Prostate gland (tissue), 2 donors: ENCODE measurements around the gene CTNNA3. TPM values are rescaled to one million over a fixed set of nuclear protein-coding genes. Genes with fewer than 3 reads are reported as not detected.

Experiments used
- DNase-seq: peaks from one replicate; pipeline ENCODE4 v3.0.0-alpha.2; 2019; ENCODE audit warnings: low spot score
- H3K27ac ChIP-seq, 2 donors: fragments of 200-600 bp; sonication (generic); 2 replicates each; pipeline ENCODE4 v1.5.1; 2017 to 2019
- H3K27me3 ChIP-seq: fragments of 200-600 bp; sonication (generic); replicated peaks from 2 replicates; pipeline ENCODE4 v1.5.1; 2019; ENCODE audit not compliant: insufficient read depth
- H3K36me3 ChIP-seq, 2 donors: fragments of 200-600 bp; sonication (generic); 1 replicate in 1 of 2; 2 replicates in 1 of 2; pipeline versions ENCODE4 v1.5.1 to v1.8.1; 2017 to 2019
- H3K4me1 ChIP-seq: fragments of 200-600 bp; sonication (generic); replicated peaks from 2 replicates; pipeline ENCODE4 v1.5.1; 2019
- H3K4me3 ChIP-seq, 2 donors: fragments of 200-600 bp; sonication (generic); 2 replicates each; pipeline ENCODE4 v1.5.1; 2017 to 2019
- H3K9me3 ChIP-seq: fragments of 200-600 bp; sonication (generic); 2 replicates; pipeline ENCODE4 v1.5.1; 2017
- CTCF ChIP-seq, 4 experiments: fragments of 200-600 bp in 2 of 4; fragments of 450-650 bp in 2 of 4; sonication (generic) in 2 of 4; IDR thresholded peaks; 1 replicate in 3 of 4; 2 replicates in 1 of 4; pipeline ENCODE4 v1.5.1; 2016 to 2019; ENCODE audit warnings: antibody characterized with exemption in 4 of 4, mild to moderate bottlenecking in 2 of 4, moderate library complexity in 2 of 4
- POLR2A ChIP-seq: fragments of 450-650 bp; IDR thresholded peaks from one replicate; pipeline ENCODE4 v1.6.1; 2016; ENCODE audit warnings: antibody characterized with exemption, mild to moderate bottlenecking
- POLR2AphosphoS5 ChIP-seq: sonication (generic); formaldehyde crosslinking; IDR thresholded peaks from one replicate; pipeline ENCODE4 v1.6.1; 2017; ENCODE audit warnings: antibody characterized with exemption
- WGBS: methylation state at CpG from one replicate; pipeline ENCODE4 v1.1.5; 2018; 5-methylcytosine and 5-hydroxymethylcytosine counted together
- intact Hi-C: fragments of 100-400 bp; cut with DNase I; formaldehyde crosslinking; loops from one replicate; pipeline ENCODE4 v1.14.2; 2022
- total RNA-seq, 2 donors: library from RNA; depleted of rRNA; stranded (reverse); fragments of >200 nt; gene quantifications; one replicate each; pipeline ENCODE4 v1.1.0, GENCODE V29; 2016

Gene CTNNA3
- total RNA-seq, 2 donors from 2014 or later, result 0.27 to 7.2 TPM

GRCh38 chr10:65910209-65910608 lies 1785.8 kb downstream of the CTNNA3 start:
- H3K27ac ChIP-seq, result no peak overlapping the region
- 59% methylated on average over 4 of the region's 4 CpGs for WGBS
- TF ChIP-seq POLR2AphosphoS5, result no peak
- no peak for TF ChIP-seq POLR2A
- TF ChIP-seq CTCF (IDR thresholded peaks at IDR 0.05), result no peak
- no peaks in the 10 kb centered on the region for H3K9me3 ChIP-seq
- H3K27me3 ChIP-seq, result no peaks in the 10 kb centered on the region
- no peaks in the 10 kb centered on the region for H3K4me1 ChIP-seq
- no peak overlapping the region for H3K4me3 ChIP-seq
- intact Hi-C loops, result no loop called here
- H3K36me3 ChIP-seq, result no peaks in the 10 kb centered on the region
- DNase-seq, result no peak

- no peaks in the 10 kb centered on the region for H3K36me3 ChIP-seq
- intact Hi-C loops, result no loop called here
Measured at GRCh38 chr10:65907199-65907712, 1788.7 kb downstream of the CTNNA3 start.

GRCh38 chr10:65903620-65904019 lies 1792.4 kb downstream of the CTNNA3 start:
- 93% methylated on average over 4 of the region's 4 CpGs for WGBS
- no peak overlapping the region for H3K27ac ChIP-seq
- intact Hi-C loops, result no loop called here
- H3K4me3 ChIP-seq, result no peak overlapping the region
- H3K36me3 ChIP-seq, result no peaks in the 10 kb centered on the region
- no peaks in the 10 kb centered on the region for H3K4me1 ChIP-seq
- no peaks in the 10 kb centered on the region for H3K27me3 ChIP-seq
- no peak for DNase-seq
- no peaks in the 10 kb centered on the region for H3K9me3 ChIP-seq
- TF ChIP-seq POLR2A (no peak), POLR2AphosphoS5 (no peak), CTCF (IDR thresholded peaks at IDR 0.05) (no peak)

More at GRCh38 chr10:65907199-65907712, 1788.7 kb downstream of the CTNNA3 start:
- no peak overlapping the region for H3K27ac ChIP-seq
- WGBS, result 80% methylated on average over 8 of the region's 8 CpGs
- H3K9me3 ChIP-seq, result no peaks in the 10 kb centered on the region
- DNase-seq, result no peak
- H3K27me3 ChIP-seq, result no peaks in the 10 kb centered on the region
- H3K4me3 ChIP-seq, result no peak overlapping the region
- H3K4me1 ChIP-seq, result no peaks in the 10 kb centered on the region
- no peak for TF ChIP-seq POLR2AphosphoS5
- no peak for TF ChIP-seq POLR2A
- TF ChIP-seq CTCF (IDR thresholded peaks at IDR 0.05), result no peak

- Histone ChIP-seq H3K4me3 (no peak overlapping the region), H3K27me3 (no peaks in the 10 kb centered on the region), H3K4me1 (no peaks in the 10 kb centered on the region), H3K27ac (no peak overlapping the region), H3K36me3 (no peaks in the 10 kb centered on the region), H3K9me3 (no peaks in the 10 kb centered on the region)
- no peak for DNase-seq
- 93% methylated on average over 7 of the region's 7 CpGs for WGBS
- intact Hi-C loops, result no loop called here
- no peak for TF ChIP-seq CTCF (IDR thresholded peaks at IDR 0.05)
- TF ChIP-seq POLR2A, result no peak
- TF ChIP-seq POLR2AphosphoS5, result no peak
Measured at GRCh38 chr10:65900271-65900670, 1795.7 kb downstream of the CTNNA3 start.

GRCh38 chr10:65898055-65898454 lies 1797.9 kb downstream of the CTNNA3 start:
- 82% methylated on average over 1 of the region's 1 CpG for WGBS
- H3K27ac ChIP-seq, result no peak overlapping the region
- TF ChIP-seq POLR2A (no peak), CTCF (IDR thresholded peaks at IDR 0.05) (no peak), POLR2AphosphoS5 (no peak)
- H3K27me3 ChIP-seq, result no peaks in the 10 kb centered on the region
- no peak for DNase-seq
- intact Hi-C loops, result no loop called here
- H3K4me1 ChIP-seq, result no peaks in the 10 kb centered on the region
- no peaks in the 10 kb centered on the region for H3K9me3 ChIP-seq
- H3K36me3 ChIP-seq, result no peaks in the 10 kb centered on the region
- no peak overlapping the region for H3K4me3 ChIP-seq
